ENCODE measurements around the gene ZNF358.

GRCh38 chr19:7558667-7559066 is 42.8 kb downstream of the ZNF358 start:
- TF ChIP-seq POLR2AphosphoS5 (IDR thresholded peaks at IDR 0.05), result no peak
- no peak for TF ChIP-seq CTCF (IDR thresholded peaks at IDR 0.05)
- TF ChIP-seq POLR2A (IDR thresholded peaks at IDR 0.05), result no peak

Data from breast epithelium (tissue), 3 donors.